Effector CD8-positive, alpha-beta T cell (primary cell): ENCODE results near the gene CDSN.

Experiments used
- DNase-seq: peaks from one replicate; lab custom pipeline; 2025; lab: John Stamatoyannopoulos, UW

Gene CDSN

DNA sequence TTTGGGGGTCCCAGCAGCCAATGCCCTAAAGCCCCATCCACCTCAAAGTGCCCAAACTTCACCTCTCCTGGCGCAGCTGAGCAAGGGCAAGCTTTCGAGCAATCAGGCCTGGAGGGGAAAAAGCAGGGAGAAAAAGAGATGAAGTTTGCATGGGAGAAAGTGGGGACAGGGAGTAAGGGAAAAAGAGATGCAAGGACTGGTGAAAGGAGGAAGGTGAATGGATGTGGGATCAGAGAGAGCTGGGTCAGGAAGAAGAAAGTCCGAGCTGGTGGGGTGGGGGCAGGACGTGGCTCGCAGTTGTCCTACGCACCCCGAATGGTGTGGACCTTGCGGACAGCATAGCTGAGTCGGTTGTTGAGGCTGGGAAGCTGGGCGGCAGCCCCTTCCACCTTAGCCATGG, 25.1 kb upstream of the CDSN start:
- no peak for DNase-seq

- no peak for DNase-seq
Measured at GRCh38 chr6:31144970-31145340, 24.7 kb upstream of the CDSN start.

GRCh38 chr6:31144296-31144969, 24.2 kb upstream of the CDSN start:
- no peak for DNase-seq

- no peak for DNase-seq
Measured at GRCh38 chr6:31143148-31143547, 22.9 kb upstream of the CDSN start.

DNA sequence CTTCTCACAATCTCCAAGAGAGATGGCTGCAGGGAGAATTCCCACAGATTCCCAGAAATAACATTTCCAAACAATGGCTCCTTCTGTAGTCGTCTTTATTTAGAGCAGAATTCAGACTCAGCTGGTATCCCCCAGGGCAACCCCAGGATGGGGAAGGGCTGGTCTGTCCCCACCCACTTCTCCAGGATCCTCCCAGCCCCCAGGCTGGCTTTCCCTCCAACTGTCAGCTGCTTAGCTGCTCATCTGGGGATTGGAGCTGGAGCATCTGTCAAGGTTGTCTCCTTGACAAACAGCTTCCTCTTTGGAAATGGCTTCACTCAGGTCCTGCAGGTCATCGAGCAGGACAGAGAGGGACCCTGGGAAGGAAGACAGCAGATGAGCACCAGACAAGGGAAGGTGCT, 22.1 kb upstream of the CDSN start:
- DNase-seq = no peak

DNA sequence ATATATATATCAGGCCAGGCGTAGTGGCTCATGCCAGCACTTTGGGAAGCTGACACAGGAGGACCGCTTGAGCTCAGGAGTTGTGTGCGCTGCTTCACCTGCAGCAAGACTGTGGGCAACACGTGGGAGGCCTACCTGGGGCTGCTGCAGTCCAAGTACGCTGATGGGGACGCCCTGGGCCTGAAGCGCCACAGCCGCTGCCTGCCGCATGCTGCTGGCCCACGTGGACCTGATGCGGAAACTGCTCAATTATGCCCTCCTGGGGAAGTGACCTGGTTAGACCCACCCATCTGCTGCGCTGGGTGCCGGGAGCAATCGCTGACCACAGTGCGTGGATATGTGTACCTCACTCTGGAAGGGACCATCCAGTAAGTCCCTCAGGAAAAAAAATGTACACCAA, 20.4 kb upstream of the CDSN start:
- DNase-seq = no peak

GRCh38 chr6:31139599-31139998, 19.4 kb upstream of the CDSN start:
- DNase-seq = no peak

DNA sequence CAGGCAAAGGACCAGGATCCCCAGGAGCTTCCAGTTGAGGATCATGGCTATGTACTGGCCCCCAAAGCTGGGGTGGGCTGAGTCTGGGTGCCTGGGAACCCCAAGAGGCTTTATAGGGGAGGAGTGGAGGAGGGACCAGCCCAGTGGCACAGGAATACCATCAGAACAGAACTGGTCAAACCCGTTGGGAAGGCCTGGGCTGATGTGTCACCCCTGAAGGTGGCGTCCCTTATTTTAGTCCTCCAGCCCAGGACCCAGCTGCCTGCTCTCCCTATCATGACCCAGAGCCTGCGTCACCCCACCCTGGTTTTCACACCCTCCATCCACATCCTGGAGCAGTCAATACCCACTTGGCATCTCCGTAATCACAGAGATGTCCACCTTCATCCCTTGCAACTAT, 18.7 kb upstream of the CDSN start, which contains the start of gene PSORS1C2:
Gene PSORS1C2, minus strand, starts transcription at position 85 of the 400 bp plus-strand sequence. Its CDS starts 40 bp downstream, at position 45.
- no peak for DNase-seq

DNA sequence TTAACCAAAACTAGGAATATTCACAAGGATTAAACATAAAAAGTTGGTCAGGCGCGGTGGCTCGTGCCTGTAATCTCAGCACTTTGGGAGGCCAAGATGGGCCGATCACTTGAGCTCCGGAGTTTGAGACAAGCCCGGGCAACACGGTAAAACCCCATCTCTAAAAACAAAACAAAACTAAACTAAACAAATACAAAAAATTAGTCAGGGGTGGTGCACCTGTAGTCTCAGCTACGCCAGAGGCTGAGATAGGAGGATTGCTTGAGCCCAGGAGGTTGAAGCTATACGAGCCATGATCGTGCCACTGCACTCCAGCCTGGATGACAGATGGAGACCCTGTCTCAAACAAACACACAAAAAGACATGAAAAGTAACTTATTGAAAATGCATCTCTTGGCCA, 15.5 kb upstream of the CDSN start:
- DNase-seq = no peak

DNA sequence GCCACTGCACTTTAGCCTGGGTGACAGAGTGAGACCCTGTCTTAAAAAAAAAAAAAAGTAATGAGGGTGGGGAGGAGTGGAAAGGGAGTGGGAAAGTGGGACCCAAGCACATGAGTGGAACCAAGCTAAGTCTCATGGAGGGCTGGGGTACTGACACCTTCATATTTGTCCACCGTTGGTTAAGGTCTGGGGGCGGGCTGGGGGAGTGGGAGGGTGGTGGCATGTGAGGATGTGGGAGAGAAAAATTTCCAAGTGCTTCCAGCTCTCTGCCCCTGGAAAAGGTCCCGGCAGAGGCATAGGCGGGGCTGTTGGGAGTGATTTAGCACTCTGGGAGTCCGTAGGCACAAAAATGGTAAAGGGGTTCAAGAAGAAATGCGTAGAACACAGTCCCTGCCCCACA, 12.6 kb upstream of the CDSN start:
- DNase-seq = no peak

- DNase-seq = no peak
Measured at GRCh38 chr6:31131595-31131994, 11.3 kb upstream of the CDSN start.

- no peak for DNase-seq
Measured at GRCh38 chr6:31130751-31131150, 10.5 kb upstream of the CDSN start.

DNA sequence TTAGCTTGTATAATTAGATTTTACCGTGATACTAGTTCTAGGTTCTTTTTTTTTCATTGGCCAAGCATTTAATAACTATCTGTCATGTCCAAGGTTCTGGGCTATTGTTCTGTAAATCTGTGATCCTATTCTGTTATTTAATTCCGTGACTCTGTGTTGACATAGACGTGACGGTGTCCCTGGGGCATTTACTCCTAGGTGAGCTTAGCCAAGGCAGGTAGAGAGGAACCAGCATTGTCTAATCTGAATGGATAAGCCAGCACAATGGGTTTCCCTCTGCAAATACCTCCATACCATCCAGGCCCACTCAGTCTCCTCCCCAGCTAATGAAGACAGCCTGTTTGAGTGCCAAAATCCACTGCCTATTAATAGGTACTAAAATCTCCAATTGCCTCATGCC, 8.9 kb upstream of the CDSN start:
- no peak for DNase-seq

- DNase-seq = peak; percentile 65
Measured at GRCh38 chr6:31128093-31128676, 7.9 kb upstream of the CDSN start.

GRCh38 chr6:31126396-31127175, 6.3 kb upstream of the CDSN start:
- no peak for DNase-seq

GRCh38 chr6:31125586-31126363, 5.5 kb upstream of the CDSN start:
- DNase-seq = no peak

DNA sequence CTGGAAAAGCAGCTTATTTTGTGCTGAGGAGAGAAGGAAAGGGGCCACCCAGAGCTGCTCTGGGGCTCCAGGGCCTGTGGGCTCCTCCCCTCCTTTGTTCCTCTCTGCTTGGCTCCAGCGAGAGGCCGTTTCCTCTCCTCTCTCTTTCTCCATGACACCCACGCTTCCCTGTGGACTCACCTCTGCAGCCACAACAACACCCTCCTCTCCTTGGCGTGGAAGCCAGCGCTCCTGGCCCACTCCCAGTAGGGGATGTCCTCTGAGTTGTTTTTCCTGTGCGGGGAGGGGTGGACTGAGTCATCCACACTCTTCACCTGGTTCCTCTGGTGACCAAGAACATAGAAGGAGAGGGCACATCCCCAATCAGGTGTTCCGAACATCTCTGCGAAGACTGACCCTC, 4.9 kb upstream of the CDSN start:
- DNase-seq = no peak

DNA sequence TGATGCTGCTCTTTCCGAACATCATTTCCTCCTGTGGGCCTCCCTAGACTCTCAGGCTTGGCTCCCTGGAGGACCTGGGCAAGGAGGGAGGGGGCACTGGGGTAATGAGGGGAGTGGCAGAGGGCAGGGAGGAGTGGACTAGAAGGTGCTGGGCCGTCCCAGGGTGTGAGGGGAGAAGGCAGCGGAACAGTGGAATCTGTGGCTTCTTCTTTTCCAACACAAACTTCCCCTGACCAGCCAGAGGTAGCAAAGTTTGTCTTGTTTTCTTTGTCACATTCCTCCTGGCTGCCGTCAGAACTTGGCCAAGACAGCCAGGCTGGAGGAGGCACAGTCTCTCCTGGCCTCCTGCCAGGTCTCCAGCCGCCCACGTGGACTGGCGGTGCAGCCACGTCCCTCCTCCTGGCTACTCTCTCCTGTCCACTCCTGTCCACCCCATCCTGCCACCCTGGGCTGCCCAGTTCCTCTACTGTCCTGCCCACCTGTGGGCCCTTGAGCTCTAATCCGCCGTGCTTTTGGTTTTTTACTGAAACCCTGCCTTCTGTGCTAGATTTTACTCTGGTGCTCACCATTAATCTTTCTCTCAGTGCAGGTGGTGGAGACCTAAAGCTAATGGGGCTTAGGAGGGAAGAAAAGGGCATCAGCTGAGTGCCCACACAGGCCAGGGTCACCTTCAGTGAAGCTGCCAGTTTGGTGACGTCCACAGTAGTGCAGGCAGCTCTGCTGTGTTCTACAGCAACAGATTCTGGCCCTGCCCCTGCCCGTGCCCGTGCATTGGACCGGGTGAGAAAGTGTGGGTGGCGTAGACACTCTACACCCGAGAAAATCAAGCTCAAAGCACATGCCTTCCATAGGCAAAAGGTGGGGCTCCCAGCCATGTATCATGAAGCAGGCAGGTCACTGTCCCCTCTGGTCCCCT, 2.8 kb upstream of the CDSN start:
- no peak for DNase-seq

DNA sequence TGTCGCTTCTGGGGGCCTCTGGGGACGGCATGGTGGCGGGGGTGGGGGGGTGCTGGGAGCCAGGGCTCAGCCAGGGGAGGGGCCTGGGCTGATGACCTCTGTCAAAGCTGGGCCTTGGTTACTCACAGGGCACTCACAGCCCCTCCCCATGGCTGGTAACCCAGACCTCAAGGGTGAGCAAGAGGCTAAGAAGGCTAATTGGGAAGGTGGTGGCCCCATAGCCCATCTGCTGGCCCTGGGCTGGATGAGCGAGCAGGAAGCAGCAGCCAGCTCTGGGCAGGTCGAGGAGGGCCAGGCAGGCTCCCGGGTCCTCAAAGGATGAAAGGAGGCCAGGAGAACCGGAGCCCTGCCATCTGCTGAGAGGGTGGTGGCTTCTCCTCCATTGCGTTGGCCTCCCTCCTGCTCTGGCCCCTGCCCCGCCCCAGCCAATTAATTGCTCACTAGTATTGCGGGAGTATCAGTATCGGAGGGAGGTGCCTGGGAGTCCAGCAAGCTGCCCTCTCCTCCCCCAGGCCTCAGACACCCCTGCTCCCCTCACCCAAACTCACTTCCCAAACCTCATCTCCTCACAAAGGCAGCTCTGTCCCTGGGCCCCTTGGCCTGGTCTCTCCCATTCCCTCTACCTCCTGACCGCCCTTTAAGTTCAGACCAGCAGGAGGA, 1.0 kb upstream of the CDSN start:
- no peak for DNase-seq

GRCh38 chr6:31118178-31118577, 2.1 kb downstream of the CDSN start:
- DNase-seq = no peak
